IMR-90 (cell line): Measurements from ENCODE around the gene SEMA4B. TPM values are rescaled to one million over a fixed set of nuclear protein-coding genes. Genes with fewer than 3 reads are reported as not detected.

Source experiments
- ATAC-seq: fragments of 200-7000 bp; cut with Tn5 transposase; 2 replicates; pipeline ENCODE4 v1.9.1; 2020; ENCODE audit warnings: low read depth, mild to moderate bottlenecking, moderate library complexity
- BruUV-seq: library from RNA; stranded (reverse); fragments of 400-500 nt; replicated peaks from 2 replicates; lab custom pipeline; 2021; lab: Mats Ljungman, UMichigan
- CTCF ChIA-PET: fragments of 300-600 bp; formaldehyde crosslinking; extraction: SDS; loops from one replicate; lab custom pipeline; 2021; ENCODE audit warnings: antibody characterized with exemption; lab: Yijun Ruan, JAX
- POLR2A ChIA-PET: fragments of 300-600 bp; sonication (Branson Sonifier 250); formaldehyde crosslinking; loops from one replicate; lab custom pipeline; 2022; ENCODE audit warnings: antibody characterized with exemption; ENCODE audit not compliant: unreplicated experiment; lab: Charles Lee
- DNase-seq: peaks from one replicate; pipeline ENCODE4 v3.0.0; 2013
- H2AFZ ChIP-seq: replicated peaks from 2 replicates; pipeline ENCODE3; 2013; ENCODE audit warnings: low read length, mild to moderate bottlenecking; ENCODE audit not compliant: poor library complexity
- H2AK5ac ChIP-seq: 2 replicates; pipeline ENCODE4 v1.6.1; 2013; ENCODE audit warnings: low read depth, low read length, inconsistent platforms
- H2AK9ac ChIP-seq: replicated peaks from 2 replicates; pipeline ENCODE3; 2013; ENCODE audit warnings: mild to moderate bottlenecking, low read depth, low read length, moderate library complexity; ENCODE audit not compliant: poor library complexity
- H2BK120ac ChIP-seq: 2 replicates; pipeline ENCODE4 v1.6.1; 2013; ENCODE audit warnings: low read depth, low read length, inconsistent platforms
- H2BK15ac ChIP-seq: 3 replicates; pipeline ENCODE4 v1.6.1; 2013; ENCODE audit warnings: low read depth, low read length, inconsistent platforms
- H2BK20ac ChIP-seq: 2 replicates; pipeline ENCODE4 v1.6.1; 2013; ENCODE audit warnings: low read depth, mild to moderate bottlenecking, inconsistent platforms, low read length, moderate library complexity
- H2BK5ac ChIP-seq: 2 replicates; pipeline ENCODE4 v1.6.1; 2013; ENCODE audit warnings: mild to moderate bottlenecking, low read depth, low read length, inconsistent platforms; ENCODE audit not compliant: poor library complexity, severe bottlenecking
- H3K14ac ChIP-seq: replicated peaks from 2 replicates; pipeline ENCODE4 v1.6.1; 2013; ENCODE audit warnings: low read depth, low read length, inconsistent platforms
- H3K18ac ChIP-seq: 2 replicates; pipeline ENCODE4 v1.6.1; 2013; ENCODE audit warnings: low read depth, low read length, control low read depth
- H3K23ac ChIP-seq: 2 replicates; pipeline ENCODE4 v1.6.1; 2013; ENCODE audit warnings: low read depth, low read length, inconsistent platforms
- H3K27ac ChIP-seq: 2 replicates; pipeline ENCODE4 v1.5.1; 2013; ENCODE audit warnings: mild to moderate bottlenecking, control low read depth, low read length; ENCODE audit not compliant: insufficient read depth
- H3K27me3 ChIP-seq: 2 replicates; pipeline ENCODE4 v1.6.1; 2013; ENCODE audit warnings: low read length; ENCODE audit not compliant: control insufficient read depth, insufficient read depth
- H3K36me3 ChIP-seq: 2 replicates; pipeline ENCODE4 v1.6.1; 2013; ENCODE audit warnings: low read length, mixed read lengths; ENCODE audit not compliant: control insufficient read depth, insufficient read depth
- H3K4ac ChIP-seq: 2 replicates; pipeline ENCODE4 v1.6.1; 2013; ENCODE audit warnings: low read depth, low read length, inconsistent platforms
- H3K4me1 ChIP-seq: 2 replicates; pipeline ENCODE4 v1.6.1; 2013; ENCODE audit warnings: low read length, mixed read lengths; ENCODE audit not compliant: control insufficient read depth, insufficient read depth
- H3K4me2 ChIP-seq: 2 replicates; pipeline ENCODE4 v1.6.1; 2013; ENCODE audit warnings: low read depth, mild to moderate bottlenecking, control low read depth, low read length, moderate library complexity
- H3K4me3 ChIP-seq: 2 replicates; pipeline ENCODE4 v1.5.1; 2013; ENCODE audit warnings: low read depth, mild to moderate bottlenecking, control low read depth, low read length, moderate library complexity; ENCODE audit not compliant: insufficient read depth
- H3K56ac ChIP-seq: 2 replicates; pipeline ENCODE4 v1.6.1; 2013; ENCODE audit warnings: low read length, inconsistent platforms; ENCODE audit not compliant: insufficient read depth; ENCODE audit errors: extremely low read depth
- H3K79me1 ChIP-seq, 2 experiments: 2 replicates each; pipeline ENCODE4 v1.6.1; 2013; ENCODE audit warnings: low read length in 2 of 2, inconsistent platforms in 1 of 2, low read depth in 1 of 2
- H3K9ac ChIP-seq: 2 replicates; pipeline ENCODE4 v1.6.1; 2013; ENCODE audit warnings: low read depth, low read length, control low read depth
- H3K9me1 ChIP-seq: 2 replicates; pipeline ENCODE4 v1.6.1; 2013; ENCODE audit warnings: low read length, inconsistent platforms; ENCODE audit not compliant: insufficient read depth
- H3K9me3 ChIP-seq: 2 replicates; pipeline ENCODE4 v1.6.1; 2013; ENCODE audit warnings: low read length; ENCODE audit not compliant: control insufficient read depth, insufficient read depth
- H4K20me1 ChIP-seq: 2 replicates; pipeline ENCODE4 v1.6.1; 2013; ENCODE audit warnings: low read length, inconsistent platforms; ENCODE audit not compliant: insufficient read depth
- H4K5ac ChIP-seq: 2 replicates; pipeline ENCODE4 v1.6.1; 2013; ENCODE audit warnings: mild to moderate bottlenecking, low read depth, low read length, control low read depth
- H4K8ac ChIP-seq, 2 experiments: 2 replicates each; pipeline ENCODE4 v1.6.1; 2013; ENCODE audit warnings: low read depth in 2 of 2, low read length in 2 of 2, control low read depth in 1 of 2, inconsistent platforms in 1 of 2
- H4K91ac ChIP-seq: 2 replicates; pipeline ENCODE4 v1.6.1; 2013; ENCODE audit warnings: low read depth, low read length, inconsistent platforms; ENCODE audit not compliant: insufficient read depth
- BHLHE40 ChIP-seq: fragments of 150-350 bp; IDR thresholded peaks from 2 replicates; pipeline ENCODE4 v1.6.1; 2016; ENCODE audit warnings: mild to moderate bottlenecking, low read depth, low read length
- CEBPB ChIP-seq: IDR thresholded peaks from 2 replicates; pipeline ENCODE4 v1.6.1; 2012; ENCODE audit warnings: low read depth, low read length, improper control_type of control experiment
- CHD1 ChIP-seq: IDR thresholded peaks from 2 replicates; pipeline ENCODE4 v1.6.1; 2012; ENCODE audit warnings: low read depth, low read length, improper control_type of control experiment
- CTCF ChIP-seq: conservative IDR thresholded peaks from 2 replicates; pipeline ENCODE4 v1.5.1; 2012; ENCODE audit warnings: mild to moderate bottlenecking, low read depth, low read length, improper control_type of control experiment
- ELK1 ChIP-seq: fragments of 150-350 bp; IDR thresholded peaks from 2 replicates; pipeline ENCODE4 v1.6.1; 2016; ENCODE audit warnings: low read depth, mild to moderate bottlenecking, low read length, moderate library complexity, borderline replicate concordance
- FOS ChIP-seq: fragments of 150-350 bp; IDR thresholded peaks from 2 replicates; pipeline ENCODE4 v1.6.1; 2016; ENCODE audit warnings: low read depth, low read length
- MAFK ChIP-seq: IDR thresholded peaks from 2 replicates; pipeline ENCODE4 v1.6.1; 2012; ENCODE audit warnings: low read depth, low read length, improper control_type of control experiment
- MAZ ChIP-seq: IDR thresholded peaks from 2 replicates; pipeline ENCODE4 v1.6.1; 2012; ENCODE audit warnings: low read depth, mild to moderate bottlenecking, low read length, improper control_type of control experiment, moderate library complexity, borderline replicate concordance
- MXI1 ChIP-seq: IDR thresholded peaks from 2 replicates; pipeline ENCODE4 v1.6.1; 2012; ENCODE audit warnings: low read depth, mild to moderate bottlenecking, low read length, moderate library complexity, borderline replicate concordance
- NFE2L2 ChIP-seq: fragments of 150-350 bp; IDR thresholded peaks from 2 replicates; pipeline ENCODE4 v1.6.1; 2016; ENCODE audit warnings: low read depth, mild to moderate bottlenecking, low read length
- POLR2A ChIP-seq: IDR thresholded peaks from 2 replicates; pipeline ENCODE4 v1.6.1; 2012; ENCODE audit warnings: mild to moderate bottlenecking, low read depth, low read length
- RAD21 ChIP-seq: IDR thresholded peaks from 2 replicates; pipeline ENCODE4 v1.6.1; 2012; ENCODE audit warnings: low read length, improper control_type of control experiment
- RCOR1 ChIP-seq: IDR thresholded peaks from 2 replicates; pipeline ENCODE4 v1.6.1; 2012; ENCODE audit warnings: mild to moderate bottlenecking, low read length, improper control_type of control experiment; ENCODE audit not compliant: insufficient replicate concordance
- RFX5 ChIP-seq: IDR thresholded peaks from 2 replicates; pipeline ENCODE4 v1.8.0; 2012; ENCODE audit warnings: low read depth, mild to moderate bottlenecking, low read length, moderate library complexity
- SMC3 ChIP-seq: fragments of 150-350 bp; IDR thresholded peaks from 2 replicates; pipeline ENCODE4 v1.6.1; 2016; ENCODE audit warnings: low read depth, mild to moderate bottlenecking, antibody characterized with exemption, low read length, moderate library complexity
- USF2 ChIP-seq: fragments of 150-350 bp; IDR thresholded peaks from 2 replicates; pipeline ENCODE4 v1.6.1; 2017; ENCODE audit warnings: mild to moderate bottlenecking, antibody characterized with exemption, low read length, low read depth
- WGBS, 2 experiments: methylation state at CpG; one replicate each; pipeline versions ENCODE4 v1.1.5 to v1.1.7; 2013; ENCODE audit warnings: missing lambda C conversion rate in 2 of 2; ENCODE audit not compliant: insufficient read length in 1 of 2; ENCODE audit errors: extremely low coverage in 2 of 2; 5-methylcytosine and 5-hydroxymethylcytosine counted together
- dilution Hi-C: fragments of 300-500 bp; cut with HindIII; formaldehyde crosslinking; loops from one replicate; pipeline ENCODE4 v1.14.3; 2018; ENCODE audit warnings: low sequenced_read_pairs; ENCODE audit not compliant: unreplicated experiment
- in situ Hi-C: fragments of 300-500 bp; cut with MboI; formaldehyde crosslinking; loops from 3 replicates; pipeline ENCODE4 v1.14.3; 2019; ENCODE audit warnings: low sequenced_read_pairs, inconsistent platforms, mixed read lengths
- intact Hi-C: fragments of 100-400 bp; cut with micrococcal nuclease; formaldehyde crosslinking; loops from 2 replicates; pipeline ENCODE4 v1.10.0; 2022
- polyA plus RNA-seq, 3 experiments: library from polyadenylated mRNA; depleted of rRNA; stranded (reverse); fragments of >200 nt; gene quantifications; 2 replicates each; pipeline ENCODE4 v1.2.3, GENCODE V29; 2012; ENCODE audit warnings: low replicate concordance in 1 of 3
- total RNA-seq: library from RNA; depleted of rRNA; stranded (reverse); fragments of >200 nt; gene quantifications from 2 replicates; pipeline ENCODE4 v1.2.3, GENCODE V29; 2012

The SEMA4B gene
- total and polyA plus RNA-seq, 2 of the 4 experiments (the other 2 are of a cell fraction), result 5.0 to 22.5 TPM

GRCh38 chr15:90270502-90271150, 69.5 kb downstream of the SEMA4B start:
- H4K5ac ChIP-seq, result no peak overlapping the region
- DNase-seq (no peak), ATAC-seq (no peak)
- no peak overlapping the region for H3K27ac ChIP-seq
- H3K79me1 ChIP-seq, result peaks cover 41 to 84% of the 10 kb centered on the region in 2 experiments
- whole genome bisulfite sequencing, 2 experiments, result 80% methylated on average over 1 of the region's 10 CpGs; no CpG with 5 or more reads in 1 of the 2 experiments
- TF ChIP-seq MAZ (no peak), USF2 (no peak), MAFK (no peak), CTCF (no peak), NFE2L2 (no peak), MXI1 (no peak), CEBPB (no peak), CHD1 (no peak), ELK1 (no peak), RCOR1 (no peak), FOS (no peak), RAD21 (no peak), SMC3 (no peak), POLR2A (no peak), BHLHE40 (no peak), RFX5 (no peak)
- H3K9me3 ChIP-seq, result no peaks in the 10 kb centered on the region
- POLR2A ChIA-PET, result no interaction called here
- BruUV-seq, result no TSS peak
- H2AFZ ChIP-seq, result no peak overlapping the region
- no peak overlapping the region for H3K18ac ChIP-seq
- no peak overlapping the region for H3K4me3 ChIP-seq
- H3K36me3 ChIP-seq, result peaks cover 31% of the 10 kb centered on the region
- dilution Hi-C loops, result no loop called here
- no peak overlapping the region for H3K4ac ChIP-seq
- no peak overlapping the region for H2AK5ac ChIP-seq
- H2BK20ac ChIP-seq, result no peak overlapping the region
- H4K20me1 ChIP-seq, result peaks cover 56% of the 10 kb centered on the region
- no peak overlapping the region for H2BK5ac ChIP-seq
- in situ Hi-C loops, result no loop called here
- no peak overlapping the region for H2BK15ac ChIP-seq
- H3K56ac ChIP-seq, result no peak overlapping the region
- H2BK120ac ChIP-seq, result no peak overlapping the region
- H2AK9ac ChIP-seq, result no peak overlapping the region
- intact Hi-C loops, result no loop called here
- no peak overlapping the region for H4K8ac ChIP-seq
- H3K27me3 ChIP-seq, result no peaks in the 10 kb centered on the region
- H3K9me1 ChIP-seq, result peaks cover 9% of the 10 kb centered on the region
- H3K4me2 ChIP-seq, result no peak overlapping the region
- peaks cover 3% of the 10 kb centered on the region; the same call in 1 of the 2 replicates for H3K4me1 ChIP-seq
- CTCF ChIA-PET, result no interaction called here
- no peak overlapping the region for H3K9ac ChIP-seq
- no peak overlapping the region for H3K14ac ChIP-seq
- no peak overlapping the region; the same call in 1 of the 2 replicates for H3K23ac ChIP-seq
- no peak overlapping the region for H4K91ac ChIP-seq
